GM20431 (cell line): ENCODE measurements around the gene EPB42.
"Not testable (repeated sequence)": the region's sequence is repeated elsewhere in the genome, so short reads cannot be mapped to it uniquely, and the experiment has no call there.

Experiments used
- in situ Hi-C: fragments of 300-500 bp; cut with MseI, MboI; formaldehyde crosslinking; loops from one replicate; pipeline ENCODE4 v1.15.0; 2020; ENCODE audit warnings: low sequenced_read_pairs; ENCODE audit not compliant: unreplicated experiment

Gene EPB42

DNA sequence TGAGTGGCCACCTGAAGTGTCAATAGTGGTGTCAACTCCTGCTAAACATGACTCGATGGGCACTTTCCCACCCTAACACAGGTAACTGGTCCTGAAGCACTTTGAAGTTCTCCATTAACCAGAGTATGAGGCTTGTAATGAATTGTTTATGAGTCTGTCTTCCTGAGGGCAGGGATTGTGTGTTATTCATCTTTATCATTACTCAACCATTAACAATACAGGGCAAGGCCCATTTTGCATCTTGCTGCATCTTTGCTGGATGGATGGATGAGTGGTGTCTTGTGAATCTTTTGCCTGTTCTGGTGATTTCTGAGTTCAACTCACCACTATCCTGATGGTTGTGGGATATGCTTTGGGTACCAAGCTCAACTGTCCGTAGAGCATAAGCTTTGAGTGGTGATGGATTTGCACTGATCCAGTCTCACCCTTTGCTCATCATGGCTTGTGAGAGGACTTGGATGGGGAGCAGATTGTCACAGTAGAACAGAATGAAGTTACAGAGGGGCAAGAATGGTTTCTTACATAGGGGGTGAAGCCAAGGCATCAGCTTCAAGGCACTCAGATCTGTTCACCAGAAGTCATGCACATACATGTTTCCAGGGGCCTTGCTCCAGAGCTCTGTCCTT lies 22.3 kb upstream of the EPB42 start:
- in situ Hi-C loops, result no loop called here

DNA sequence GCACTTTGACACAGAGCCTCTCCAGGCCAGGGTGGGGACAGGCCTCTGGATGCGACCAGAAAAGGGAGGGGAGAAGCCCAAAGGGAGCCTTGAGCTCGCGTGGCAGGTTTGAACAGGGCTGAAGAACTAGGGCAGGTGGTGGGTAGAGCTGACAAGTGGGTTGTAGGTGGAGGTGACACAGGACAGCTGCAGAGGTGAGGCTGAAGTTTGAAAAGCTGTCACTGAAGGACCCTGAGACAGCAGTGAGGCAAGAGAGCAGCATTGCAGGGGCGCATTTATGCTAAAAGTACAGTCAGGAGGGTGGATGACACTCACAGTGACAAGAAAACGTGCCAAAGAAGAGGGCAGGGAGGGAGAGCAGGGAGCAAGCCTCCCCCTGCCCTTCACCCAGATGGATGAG lies 21.8 kb upstream of the EPB42 start:
- in situ Hi-C loops, result no loop called here

DNA sequence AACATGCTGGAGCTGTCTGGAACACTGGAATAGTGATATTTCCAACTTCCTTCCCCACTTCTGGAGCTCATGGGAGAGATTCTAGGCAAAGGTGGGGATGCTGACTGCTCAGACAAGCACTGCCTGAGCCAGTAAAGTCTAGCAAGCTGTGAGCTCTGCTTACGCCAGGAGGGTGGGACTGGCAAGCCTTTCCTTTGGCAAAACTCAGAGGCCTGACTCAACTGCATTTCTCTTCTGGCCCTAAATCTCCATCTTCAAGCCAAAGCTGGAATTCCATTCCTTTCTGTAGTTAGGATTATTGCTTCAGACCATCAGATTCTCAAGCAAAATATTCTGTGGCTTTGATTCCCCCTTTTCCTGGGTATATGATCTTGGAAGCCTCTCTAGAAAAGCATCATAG lies 20.3 kb upstream of the EPB42 start:
- in situ Hi-C loops, result no loop called here

DNA sequence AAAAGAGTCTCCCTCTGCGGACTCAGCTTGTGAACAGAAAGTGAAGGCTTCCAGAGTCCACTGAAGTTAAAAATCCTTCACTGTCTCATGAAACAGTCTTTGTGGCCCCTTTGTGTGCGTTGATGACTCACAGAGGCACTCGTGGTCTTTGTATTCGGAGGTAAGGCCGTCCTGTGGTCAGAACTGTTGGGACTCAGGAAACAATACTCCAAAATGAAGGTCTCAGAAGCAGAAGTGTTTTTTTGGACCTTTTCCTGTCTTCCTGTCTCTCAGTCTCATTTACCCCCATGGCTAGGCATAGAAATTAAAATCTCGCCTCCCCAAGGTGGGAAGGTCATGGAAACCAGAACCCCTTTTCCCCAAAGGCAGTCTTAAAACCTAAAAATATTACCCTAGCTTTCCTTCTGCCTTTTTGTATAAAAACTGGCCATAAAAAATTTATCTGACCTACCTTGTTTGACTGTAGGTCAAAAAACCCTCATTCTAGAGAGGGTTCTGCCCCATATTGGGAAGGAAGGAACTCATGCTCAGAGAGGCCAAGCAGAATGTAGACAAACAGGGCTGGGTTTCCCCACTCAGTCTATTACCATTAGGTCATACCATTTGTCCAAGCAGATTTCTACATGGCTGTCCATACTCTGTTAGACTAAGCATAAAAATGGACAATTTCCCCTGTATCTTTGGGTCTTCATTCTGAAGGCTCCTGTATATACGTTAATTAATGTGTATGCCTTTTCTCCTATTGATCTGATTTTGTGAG lies 19.1 kb upstream of the EPB42 start:
- in situ Hi-C loops, result no loop called here

DNA sequence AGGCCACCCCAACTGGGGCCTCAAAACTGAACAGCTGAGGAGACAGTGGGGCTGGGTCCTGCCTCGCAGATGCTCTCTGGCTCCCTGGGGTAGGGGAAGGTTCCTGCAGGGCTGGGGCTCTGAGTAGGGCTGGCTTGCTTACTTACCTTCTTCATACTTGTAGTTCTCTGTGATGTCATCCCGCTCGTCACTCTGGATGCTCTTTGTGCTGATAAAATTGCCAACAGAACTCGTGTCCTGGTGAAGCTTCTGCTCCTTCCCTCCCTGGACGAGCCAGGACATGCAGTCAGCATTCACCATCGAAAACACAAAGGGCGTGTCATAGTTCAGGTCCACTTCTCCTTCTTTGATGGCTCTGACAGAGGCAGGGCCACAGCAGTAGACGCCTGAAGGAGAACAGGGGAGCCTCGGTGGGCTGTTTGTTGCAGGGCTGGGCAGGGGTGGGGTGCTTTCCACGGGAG lies 17.9 kb upstream of the EPB42 start:
- in situ Hi-C loops, result no loop called here

DNA sequence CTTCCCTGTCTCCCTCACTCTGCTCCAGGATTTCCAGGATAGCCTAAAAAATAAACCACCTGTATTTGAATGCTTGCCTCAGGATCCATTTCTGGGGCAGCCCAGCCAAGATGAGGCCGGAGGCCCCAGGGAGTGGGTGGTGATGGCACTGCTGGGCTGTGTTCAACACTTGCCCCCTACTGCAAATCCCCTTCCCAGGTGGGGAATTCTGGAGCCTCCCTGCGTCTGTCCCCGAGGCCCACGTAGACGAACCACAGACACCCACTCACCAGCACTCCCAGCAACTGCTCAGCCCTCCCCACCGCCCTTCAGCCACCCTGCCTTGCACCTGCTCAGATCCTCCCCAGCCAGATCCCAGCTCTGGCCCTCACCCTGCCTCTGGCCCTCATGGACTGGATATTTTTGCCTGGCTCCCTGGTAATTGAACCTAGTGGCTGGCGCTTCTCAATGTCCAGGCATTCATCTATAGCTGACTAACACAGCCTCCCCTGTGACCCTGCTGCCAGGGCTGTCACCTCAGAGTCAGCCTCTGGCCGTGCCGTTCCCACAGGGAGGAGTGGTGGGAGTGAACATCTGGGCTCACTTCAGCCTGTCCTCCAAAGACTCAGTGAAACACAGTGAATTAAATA lies 17.1 kb upstream of the EPB42 start:
- in situ Hi-C loops, result no loop called here

DNA sequence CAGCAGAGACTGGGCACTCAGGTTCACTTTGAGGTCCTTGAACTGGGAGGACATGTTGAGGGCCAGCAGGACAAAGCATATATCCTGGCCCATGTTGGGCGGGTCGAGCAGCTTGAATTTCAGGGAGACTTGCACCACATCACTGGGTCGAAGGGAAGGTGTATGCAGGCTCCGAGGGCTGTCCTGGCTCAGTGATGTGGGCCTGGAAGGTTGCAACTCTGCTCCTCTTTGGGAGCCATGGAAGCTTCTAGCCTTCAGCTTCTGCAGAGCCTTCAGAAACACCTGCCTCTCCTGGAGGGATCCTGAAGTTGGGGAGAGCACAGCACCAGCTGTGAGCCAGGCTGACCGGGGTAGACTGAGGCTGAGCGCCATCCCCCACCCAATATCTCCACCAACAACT lies 14.7 kb upstream of the EPB42 start:
- in situ Hi-C loops, result no loop called here

DNA sequence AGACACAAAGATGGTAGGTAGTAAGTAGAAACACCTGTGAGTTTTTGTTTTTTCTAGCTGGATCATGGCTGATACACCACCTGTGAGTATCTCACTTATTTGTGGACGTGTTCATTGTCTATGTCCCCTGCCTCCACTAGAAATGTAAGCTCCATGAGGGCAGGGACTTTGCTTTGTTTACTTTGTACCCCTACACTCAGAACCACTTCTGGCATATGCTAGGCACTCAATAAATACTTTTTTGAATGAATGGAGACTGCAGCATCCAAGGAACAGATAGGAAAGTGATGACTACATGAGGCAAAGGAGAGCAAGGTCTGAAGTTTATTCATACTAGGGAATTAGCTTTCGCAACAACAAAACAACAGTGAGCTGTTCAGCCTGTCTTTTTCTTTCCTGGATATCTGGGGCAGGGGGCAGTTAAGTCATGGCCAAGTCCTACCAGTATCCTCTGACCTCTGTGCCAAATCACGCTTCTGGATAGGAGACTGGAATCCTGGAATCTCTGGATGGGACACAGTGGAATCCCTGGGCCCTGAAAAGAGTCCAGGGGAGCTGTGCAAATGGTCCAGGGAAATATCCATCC lies 11.6 kb upstream of the EPB42 start:
- in situ Hi-C loops, result no loop called here

DNA sequence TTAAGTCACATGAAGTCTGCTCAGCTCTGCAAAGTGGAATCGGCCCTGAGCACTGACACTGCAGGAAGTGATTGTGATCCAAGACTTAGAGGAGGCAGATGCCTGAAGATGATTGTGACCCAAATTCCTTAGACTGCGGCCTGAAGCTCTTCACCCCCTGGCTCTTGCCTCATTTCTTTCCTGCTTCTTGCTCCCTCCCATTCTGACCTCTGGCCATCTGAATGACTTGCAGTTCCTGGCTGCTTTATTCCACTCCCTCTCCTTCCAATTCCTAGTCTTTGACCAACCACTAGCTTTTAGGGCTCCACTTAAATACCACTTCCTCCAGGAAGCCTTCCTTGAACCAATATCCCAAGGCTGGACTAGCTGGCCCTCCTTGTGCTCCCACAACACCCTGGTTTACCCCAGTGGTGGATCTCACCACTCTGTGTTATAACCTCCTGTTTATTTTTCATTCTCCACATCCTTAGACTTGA lies 9.9 kb upstream of the EPB42 start:
- in situ Hi-C loops, result no loop called here

DNA sequence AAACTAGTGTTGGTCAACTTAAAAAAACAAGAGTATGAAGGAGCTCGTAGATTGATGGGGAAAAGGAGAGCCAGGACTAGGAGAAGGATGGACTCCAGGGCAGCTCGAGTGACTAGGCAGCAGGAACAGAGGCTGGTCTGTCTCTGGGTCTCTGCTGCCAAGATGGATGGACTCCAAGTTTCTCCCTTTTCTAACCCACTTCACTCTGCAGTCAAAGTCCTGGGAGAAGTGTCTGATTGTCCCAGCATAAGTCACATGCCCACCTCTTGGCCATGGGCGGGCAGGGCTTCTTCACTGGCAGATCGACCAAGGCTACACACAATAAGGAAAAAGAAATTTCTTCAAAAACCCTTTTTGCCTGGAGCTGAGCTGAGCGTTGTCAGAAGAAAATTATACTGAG lies 9.2 kb upstream of the EPB42 start:
- in situ Hi-C loops, result no loop called here

DNA sequence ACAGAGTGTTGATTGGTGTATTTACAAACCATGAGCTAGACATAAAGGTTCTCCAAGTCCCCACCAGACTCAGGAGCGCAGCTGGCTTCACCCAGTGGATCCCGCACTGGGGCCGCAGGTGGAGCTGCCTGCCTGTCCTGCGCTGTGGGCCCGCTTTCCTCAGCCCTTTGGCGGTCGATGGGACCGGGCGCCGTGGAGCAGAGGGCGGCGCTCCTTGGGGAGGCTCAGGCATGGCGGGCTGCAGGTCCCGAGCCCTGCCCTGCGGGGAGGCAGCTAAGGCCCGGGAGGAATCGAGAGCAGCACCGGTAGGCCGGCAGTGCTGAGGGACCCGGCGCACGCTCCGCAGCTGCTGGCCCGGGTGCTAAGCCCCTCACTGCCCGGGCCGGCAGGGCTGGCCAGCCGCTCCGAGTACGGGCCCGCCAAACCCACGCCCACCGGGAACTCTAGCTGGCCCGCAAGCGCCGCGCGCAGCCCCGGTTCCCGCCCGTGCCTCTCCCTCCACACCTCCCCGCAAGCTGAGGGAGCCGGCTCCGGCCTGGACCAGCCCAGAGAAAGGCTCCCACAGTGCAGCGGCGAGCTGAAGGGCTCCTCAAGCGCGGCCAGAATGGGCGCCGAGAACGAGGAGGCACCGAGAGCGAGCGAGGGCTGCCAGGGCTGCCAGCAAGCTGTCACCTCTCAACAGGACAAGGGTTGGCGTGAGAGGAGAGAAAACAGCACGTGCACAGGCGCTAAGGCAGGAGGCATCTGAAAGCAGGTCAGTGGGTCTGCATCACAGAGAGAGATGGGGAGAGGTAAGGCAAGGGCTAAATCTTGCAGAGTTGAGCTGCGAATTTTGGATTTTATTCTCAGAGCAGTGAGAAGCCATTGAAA lies 5.9 kb upstream of the EPB42 start:
- in situ Hi-C loops, result no loop called here

DNA sequence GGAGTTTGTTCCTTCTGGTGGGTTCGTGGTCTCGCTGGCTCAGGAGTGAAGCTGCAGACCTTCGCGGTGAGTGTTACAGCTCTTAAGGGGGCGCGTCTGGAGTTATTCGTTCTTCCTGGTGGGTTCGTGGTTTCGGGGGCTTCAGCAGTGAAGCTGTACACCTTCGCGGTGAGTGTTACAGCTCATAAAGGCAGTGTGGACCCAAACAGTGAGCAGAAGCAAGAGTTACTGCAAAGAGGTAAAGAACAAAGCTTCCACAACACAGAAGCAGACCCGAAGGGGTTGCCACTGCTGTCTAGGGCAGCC lies 5.1 kb upstream of the EPB42 start:
- in situ Hi-C loops, result not testable (repeated sequence)

DNA sequence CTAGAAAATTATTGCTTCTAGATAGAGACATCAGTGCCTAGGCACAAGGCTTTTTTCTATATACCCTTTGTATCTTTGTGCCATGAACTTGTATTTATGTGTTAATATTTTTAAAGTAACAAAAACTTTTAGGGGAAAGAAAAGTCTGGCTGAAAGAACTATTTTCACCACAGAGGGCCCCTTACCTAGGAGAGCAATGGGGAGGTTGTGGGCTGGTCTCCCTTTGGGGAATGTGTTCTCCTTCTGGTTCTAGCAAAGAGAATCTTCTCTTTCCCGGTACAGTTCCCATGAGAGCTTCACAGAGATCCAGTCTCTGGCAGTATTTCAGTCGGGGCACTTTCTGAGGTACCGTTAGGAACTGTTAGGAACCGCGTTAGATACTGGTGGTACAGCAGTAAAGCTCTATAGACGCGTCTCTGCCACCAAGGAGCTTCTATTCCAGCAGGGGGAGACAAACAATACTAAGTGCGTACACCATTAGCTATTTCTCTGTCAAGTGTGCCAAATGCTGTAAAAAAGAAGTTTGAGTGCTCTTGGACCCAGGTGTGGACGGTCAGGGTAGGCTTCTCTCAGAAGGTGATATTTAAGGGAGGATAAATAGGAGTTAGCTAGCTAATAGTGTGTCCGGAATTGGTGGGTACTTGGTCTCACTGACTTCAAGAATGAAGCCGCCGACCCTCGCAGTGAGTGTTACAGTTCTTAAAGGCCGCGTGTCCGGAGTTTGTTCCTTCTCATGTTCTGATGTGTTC lies 4.6 kb upstream of the EPB42 start:
- in situ Hi-C loops, result no loop called here

DNA sequence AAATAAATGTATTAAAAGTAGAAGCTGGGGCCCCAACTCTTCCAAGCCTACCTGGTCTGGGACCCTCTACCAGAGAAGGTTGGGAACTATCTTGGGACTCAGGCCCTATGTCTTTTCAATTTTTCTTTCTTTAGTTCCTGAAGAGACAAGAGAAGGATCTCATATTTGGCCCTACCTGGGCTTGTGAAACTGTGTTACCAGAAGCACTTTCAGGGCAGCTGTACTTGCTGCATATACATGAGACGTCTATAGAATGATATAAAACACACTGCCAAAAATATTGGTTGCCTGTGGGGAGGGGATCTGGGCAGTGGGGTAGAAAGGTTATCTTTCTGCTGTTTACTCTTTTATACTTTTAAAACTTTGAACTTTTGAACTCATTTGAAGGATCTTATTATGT lies 604 bp upstream of the EPB42 start:
- in situ Hi-C loops, result no loop called here

DNA sequence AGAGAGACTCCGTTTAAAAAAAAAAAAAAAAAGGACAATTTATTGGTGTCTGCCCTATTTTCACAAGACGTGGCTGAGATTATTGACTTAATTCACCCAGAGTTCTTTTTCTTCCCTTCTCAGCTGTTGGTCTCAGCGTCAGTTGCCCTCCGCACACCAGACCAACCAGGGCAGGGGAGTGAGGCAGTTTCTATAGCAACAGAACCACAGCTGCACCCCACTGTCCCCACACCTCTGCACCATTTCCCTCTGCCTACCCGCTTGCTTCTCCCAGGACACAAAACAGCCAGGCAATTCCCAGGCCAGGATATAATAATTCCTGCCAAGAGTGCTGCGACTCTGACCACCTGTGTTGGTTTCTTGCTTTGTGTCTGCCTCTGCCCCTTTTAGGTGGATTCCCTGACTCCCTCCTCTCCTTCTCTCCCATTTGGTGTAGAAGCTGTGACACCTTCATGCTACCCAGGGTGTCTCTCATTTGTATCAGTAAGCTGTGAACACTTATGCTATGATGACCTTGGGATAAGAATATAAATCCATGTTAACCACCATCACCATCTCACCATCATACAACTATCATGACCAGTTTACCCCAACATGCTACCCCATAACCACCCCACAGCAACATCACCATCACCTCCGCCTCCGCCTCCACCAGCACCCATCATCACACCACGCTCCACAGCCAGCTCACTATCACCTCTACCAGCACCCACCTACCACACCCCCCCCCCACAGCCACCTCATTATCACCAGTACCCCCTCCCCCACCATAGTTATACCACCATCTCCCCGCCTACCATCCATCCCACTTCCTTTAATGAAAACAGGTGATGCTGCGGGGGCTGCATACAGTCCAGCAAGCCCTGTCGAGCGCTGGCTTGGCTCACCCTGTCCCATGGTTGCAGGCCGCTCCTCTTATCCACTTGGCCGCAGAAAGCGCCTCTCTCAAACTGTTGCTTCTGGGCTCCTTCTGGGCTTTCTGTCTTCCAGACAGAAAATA lies 589 bp downstream of the EPB42 start:
- in situ Hi-C loops, result loop anchor here (10.0 kb wide), 1 partner anchor 65 kb away; no protein-coding TSS in a partner anchor

DNA sequence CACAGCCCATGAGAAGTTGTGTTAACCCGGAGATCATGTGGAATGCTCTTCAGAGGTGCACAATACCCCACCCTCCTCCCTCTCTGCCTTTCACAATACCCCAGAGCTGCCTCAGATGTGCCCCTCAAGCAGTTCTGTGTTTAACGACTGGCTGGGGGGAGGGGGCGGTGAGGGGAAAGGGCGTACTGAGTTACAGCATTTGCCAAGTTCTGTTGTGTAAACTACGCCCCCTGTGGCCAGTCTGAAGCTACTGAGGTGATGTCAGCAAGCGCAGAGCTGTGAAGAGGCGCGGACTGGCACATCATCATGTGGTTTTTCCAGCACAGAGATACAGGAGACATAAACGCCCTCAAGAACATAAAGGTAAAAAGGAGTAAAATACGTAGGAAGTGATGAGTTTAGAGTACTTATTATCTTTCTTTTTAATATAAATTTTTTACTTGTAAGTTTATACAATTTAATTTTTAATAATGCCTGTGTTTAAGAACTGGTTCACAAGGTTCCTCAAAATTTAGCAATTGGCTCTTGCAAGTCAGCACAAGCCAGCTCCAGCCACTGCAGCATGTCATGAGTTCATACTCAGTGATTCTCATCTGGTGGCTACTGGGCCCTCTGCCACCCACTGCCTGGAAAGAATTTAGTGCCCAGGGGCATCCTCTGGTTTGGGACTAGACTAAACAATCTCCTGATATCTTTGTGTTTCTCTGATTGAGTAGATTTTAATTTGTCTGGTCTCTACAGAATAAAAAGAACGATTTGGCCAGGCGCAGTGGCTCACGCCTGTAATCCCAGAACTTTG lies 1.7 kb downstream of the EPB42 start:
- in situ Hi-C loops, result loop anchor here (10.0 kb wide), 1 partner anchor 66 kb away; no protein-coding TSS in a partner anchor

DNA sequence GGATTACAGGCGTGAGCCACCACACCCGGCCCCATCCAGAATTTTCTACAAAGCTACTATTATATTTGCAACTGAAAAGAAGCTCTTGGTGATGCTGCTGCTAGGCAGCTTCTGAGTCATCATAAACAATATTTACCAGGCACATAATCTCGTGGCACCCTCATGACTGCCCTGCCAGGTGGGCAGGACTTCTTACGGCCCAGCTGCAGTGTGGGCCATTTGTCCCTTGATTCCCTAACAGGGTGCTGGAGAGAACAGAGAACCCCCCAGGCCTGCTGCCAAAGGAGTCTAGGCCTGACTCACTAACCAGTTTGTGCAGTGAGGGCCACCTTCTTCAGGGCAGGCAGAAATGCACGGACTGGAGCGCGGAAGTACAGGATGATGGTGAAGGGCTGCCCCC lies 4.9 kb downstream of the EPB42 start:
- in situ Hi-C loops, result loop anchor here (10.0 kb wide), 1 partner anchor 69 kb away; no protein-coding TSS in a partner anchor
